Activated CD8-positive, alpha-beta memory T cell treated with anti-CD3 and anti-CD28 coated beads for 48 hours (primary cell): ENCODE measurements around the gene PAFAH2.

Experiments used
- DNase-seq, 3 experiments: peaks; one replicate each; pipeline ENCODE4 v3.0.0-alpha.2; 2020; ENCODE audit warnings: low read depth in 2 of 3, low spot score in 2 of 3

Gene PAFAH2

DNA sequence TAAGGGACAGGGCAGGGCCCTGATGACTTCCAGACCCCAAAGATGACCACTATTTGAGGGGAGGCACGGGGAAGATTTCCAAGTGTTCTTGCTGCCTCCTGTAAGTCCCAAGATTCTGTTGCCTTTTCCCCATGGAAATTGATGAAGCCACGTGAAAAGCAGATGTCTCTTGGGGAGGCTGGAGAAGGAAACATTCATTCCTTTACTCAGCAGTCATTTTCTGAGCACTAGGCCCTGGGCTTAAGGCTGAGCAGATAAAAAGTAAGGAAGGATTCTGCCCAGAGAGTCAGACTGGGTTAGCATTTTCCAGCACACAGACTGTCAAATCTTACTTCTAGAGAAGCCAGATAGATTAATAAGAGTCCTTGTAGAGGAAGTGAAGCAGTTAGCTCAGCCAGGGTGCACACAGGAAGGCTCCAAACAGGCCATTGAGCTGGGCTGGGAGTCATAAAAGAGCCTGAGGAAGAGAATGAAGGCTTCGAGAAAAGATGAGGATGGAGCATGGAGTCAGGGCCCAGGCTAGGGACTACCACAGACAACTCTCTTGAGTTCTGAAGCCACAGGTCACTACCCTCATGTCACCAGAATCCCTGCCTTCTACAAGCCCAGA is 33.9 kb upstream of the PAFAH2 start:
- no peak for DNase-seq

DNA sequence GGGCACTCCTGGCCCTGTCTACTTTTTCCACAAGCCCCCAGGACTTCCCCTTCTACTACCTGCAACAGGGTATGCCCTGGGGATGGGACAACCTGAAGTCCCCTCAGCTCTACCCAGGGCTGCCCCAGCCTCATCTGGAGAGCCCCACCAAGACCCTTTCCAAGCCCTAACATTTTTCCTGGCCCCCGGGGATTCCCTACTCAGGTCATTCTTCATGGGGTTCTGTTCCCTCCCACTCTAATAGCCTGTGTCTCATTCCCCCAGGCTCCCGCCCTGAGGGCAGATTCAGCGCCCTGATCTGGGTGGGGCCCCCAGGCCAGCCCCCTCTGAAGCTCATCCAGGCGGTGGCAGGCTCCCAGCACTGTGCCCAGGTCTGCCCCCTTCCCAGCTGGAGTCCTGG is 33.3 kb upstream of the PAFAH2 start:
- DNase-seq, result no peak

- no peak for DNase-seq
Observed at GRCh38 chr1:26029864-26030481, 32.1 kb upstream of the PAFAH2 start.

- DNase-seq, result no peak
Observed at GRCh38 chr1:26029054-26029863, 31.4 kb upstream of the PAFAH2 start.

DNA sequence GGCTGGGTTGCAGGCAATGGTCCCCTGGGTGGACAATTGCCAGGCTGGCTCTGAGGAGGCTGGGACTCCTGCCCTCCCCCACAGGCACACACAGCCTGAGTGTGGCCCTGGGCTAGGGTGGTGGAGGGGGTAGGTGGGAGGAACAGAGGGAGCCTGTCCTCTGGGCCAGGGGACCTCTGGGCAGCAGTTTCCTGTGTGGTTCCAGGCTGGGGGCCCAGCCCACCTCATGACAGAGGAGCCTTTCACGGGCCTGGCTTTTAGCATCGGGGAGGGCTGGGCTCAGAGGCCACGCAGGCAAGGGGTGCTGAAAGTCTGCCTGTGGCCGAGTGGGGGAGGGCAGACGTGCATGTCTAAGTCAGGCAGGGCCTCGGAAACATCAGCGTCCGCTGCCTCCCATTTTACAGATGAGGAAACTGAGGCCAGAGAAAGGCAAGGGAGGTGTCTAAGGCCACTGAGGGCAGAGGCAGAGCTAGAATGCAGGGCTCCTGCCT is 30.7 kb upstream of the PAFAH2 start:
- DNase-seq, result no peak

GRCh38 chr1:26027716-26028489 is 30.0 kb upstream of the PAFAH2 start:
- no peak for DNase-seq

- no peak for DNase-seq
Observed at GRCh38 chr1:26025517-26025916, 27.7 kb upstream of the PAFAH2 start.

- no peak for DNase-seq
Observed at GRCh38 chr1:26025060-26025459, 27.2 kb upstream of the PAFAH2 start.

GRCh38 chr1:26023826-26024225 is 26.0 kb upstream of the PAFAH2 start:
- DNase-seq, result no peak

DNA sequence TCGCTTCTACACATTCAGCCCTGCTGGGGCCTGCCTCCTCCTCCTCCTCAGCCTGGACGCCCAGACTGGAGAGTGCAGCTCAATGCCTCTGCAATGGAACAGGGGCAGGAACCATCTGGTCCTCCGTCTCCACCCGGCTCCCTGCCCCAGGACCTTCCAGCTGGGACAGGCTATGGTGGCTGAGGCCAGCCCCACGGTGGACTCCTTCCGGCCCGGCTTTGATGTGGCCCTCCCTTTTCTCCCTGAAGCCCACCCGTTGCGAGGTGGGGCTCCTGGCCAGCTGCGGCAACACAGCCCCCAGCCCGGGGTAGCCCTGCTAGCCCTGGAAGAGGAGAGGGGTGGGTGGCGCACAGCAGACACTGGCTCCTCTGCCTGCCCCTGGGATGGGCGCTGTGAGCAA is 25.1 kb upstream of the PAFAH2 start:
- no peak for DNase-seq

DNA sequence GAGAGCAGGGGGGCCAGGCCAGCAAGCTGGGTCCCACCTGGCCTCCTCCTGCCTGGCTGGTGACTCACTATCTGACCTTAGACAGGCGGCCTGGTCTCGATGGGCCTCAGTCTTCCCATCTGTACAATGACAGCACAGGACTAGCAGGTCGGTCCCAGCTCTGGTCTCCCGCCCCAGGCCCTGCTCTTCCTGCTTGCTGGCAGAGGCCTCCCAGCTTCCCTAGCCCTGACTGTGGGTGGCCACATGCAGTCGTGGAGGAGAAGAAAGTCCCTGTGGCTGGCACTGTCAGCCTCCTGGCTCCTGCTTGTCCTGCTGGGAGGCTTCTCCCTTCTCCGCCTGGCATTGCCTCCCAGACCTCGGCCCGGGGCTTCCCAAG is 24.5 kb upstream of the PAFAH2 start:
- no peak for DNase-seq

DNA sequence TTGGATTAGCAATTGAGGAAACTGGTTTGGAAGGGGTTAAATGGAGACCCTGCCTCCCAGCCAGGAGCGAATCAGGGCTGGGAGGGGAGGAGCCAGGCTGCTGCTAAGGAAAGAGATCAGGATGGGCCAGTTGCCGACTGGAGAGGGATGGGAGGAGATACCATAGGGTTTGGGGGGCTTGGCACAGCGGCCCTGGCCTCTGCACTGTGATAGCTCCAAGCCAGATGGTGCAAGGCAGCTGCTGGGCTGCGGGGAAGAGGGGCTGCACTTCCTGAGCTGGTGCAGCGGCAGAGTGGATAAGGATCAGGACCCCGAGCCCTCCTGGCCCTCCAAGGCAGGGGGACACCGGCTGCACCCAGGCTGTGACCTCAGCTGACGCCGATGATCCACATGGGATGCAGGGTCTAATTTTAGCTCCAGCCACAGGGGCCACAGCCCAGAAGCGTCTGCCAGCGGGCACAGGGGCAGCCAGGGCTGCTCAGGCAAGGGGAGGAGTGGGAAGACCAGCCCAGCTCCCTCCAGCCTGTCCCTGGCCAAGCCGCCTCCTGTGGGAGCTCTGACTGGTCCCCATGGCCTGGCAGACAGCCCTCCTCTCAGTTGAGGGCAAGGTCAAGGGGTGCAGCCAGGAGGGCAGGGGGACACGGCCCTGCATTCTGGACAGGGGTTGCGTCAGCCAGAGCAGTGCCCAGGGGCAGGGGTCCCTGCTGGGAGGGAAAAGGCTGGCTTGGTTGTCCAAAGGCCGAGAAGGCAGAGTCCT is 24.0 kb upstream of the PAFAH2 start, which contains the start of gene EXTL1:
Gene EXTL1, plus strand, starts transcription at position 129 of the 757 bp plus-strand sequence. CDS start 872 bp downstream, outside the sequence.
- no peak for DNase-seq

DNA sequence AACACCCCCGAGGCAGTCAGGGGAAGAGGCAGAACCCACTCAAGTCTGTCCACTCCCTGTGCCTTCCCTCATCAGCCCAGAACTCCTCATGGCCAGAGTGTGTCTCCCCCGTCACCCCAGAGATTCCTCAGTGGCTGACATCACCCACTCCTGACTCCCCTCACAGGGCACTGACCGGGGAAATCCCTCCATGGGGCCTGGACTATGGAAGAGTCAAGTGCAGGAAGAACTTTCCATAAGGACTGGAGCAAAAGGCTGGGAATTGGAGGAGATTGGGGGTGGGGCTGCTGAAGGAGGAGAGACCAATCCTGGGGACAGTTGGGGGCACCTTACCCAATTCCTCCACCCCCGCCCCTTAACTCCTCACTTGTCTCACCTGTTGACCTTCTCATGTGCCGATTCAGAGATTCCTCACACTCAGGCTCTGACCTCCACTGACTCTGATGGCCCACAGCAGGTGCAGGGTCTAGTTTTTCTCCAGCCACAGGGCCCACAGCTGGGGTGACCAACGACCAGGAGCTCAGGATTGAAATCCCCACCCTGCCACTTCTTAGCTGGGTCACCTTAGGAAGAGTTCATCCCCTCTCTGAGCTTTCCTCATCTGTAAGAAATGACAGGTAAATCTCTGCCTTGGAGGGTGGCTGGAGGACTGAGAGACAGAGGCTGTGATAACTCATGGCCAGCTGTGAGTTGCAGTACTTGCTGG is 23.2 kb upstream of the PAFAH2 start:
- no peak for DNase-seq

DNA sequence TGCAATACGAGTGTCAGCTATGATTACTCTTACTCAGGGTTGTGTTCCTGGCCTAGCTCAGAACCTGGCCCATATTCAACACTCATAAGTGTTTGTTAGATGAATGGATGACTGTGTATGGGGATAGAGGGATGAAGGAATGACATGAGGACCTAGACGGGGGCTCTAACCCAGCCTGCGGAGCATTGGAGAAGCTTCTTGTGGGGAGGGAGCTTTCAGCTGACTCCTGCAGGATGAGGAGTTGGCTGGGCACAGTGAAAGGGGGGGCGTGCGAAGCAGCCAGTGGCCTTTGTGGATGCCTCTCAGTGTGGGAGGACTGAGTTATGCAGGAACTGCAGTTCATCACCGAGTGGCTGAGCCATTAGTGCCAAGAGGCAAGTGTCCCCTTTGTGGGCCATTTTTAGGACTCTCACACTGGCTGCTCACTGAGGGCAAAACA is 22.5 kb upstream of the PAFAH2 start:
- no peak for DNase-seq

DNA sequence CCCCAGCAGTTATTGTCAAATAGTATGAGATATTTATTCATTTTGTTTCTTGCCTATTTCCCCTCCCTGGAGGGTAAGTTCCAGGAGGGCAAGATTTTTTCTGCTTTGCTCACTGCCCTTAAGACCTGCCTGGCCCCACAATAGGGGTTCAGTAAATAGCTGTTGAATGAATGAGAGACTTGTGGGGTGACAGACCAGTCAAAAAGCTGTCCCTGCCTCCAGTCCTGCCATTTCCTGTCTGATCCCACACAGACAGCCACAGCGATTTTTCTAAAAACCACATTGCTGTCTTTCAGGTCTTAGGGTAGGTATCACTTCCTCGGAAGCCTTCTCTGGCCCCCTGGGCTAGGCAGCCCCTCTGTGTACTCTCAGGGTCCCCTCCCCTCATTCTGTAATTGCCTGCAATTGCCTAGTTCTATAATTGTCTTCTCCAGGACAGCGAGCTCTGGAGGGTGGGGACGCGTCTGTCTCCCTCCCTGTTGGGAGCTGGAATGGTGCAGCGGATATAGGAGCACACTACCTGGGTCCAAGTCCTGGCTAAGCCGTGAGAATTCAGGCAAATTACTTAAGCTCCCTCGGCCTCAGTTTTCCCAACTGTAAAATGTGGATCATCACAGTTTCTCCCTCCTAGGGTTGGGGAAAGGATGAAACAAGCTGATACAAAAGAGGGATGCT is 21.9 kb upstream of the PAFAH2 start:
- DNase-seq, result no peak

GRCh38 chr1:26017606-26018005 is 19.7 kb upstream of the PAFAH2 start:
- DNase-seq, result no peak

DNA sequence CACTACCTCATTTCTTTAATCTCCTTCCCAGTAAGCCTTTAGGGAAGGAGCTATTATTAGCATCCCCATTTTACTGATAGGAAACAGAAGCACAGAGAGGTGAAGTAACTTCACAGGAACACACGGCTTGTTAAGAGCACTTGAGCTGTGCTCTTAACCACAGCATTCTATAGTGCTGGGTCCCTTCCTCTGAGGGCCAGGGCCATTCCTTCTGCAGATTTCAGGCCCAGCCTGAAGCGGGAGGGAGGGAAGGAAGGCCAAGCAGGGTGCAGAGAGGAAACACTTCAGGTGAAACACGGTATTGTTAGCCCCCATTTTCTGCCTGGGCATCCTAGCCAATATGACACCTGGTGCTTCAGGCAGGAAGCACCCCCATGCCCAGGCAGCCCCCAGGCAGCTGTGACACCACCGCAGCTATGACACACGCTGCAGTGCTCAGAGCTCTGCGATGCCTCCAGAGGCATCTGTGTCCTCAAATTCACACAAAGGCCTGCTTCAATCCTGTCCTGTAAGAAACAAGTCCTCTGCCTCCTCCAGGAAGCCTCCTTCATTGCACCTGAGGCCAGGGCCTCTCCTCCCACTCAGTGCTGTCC is 19.2 kb upstream of the PAFAH2 start:
- DNase-seq, result no peak

DNA sequence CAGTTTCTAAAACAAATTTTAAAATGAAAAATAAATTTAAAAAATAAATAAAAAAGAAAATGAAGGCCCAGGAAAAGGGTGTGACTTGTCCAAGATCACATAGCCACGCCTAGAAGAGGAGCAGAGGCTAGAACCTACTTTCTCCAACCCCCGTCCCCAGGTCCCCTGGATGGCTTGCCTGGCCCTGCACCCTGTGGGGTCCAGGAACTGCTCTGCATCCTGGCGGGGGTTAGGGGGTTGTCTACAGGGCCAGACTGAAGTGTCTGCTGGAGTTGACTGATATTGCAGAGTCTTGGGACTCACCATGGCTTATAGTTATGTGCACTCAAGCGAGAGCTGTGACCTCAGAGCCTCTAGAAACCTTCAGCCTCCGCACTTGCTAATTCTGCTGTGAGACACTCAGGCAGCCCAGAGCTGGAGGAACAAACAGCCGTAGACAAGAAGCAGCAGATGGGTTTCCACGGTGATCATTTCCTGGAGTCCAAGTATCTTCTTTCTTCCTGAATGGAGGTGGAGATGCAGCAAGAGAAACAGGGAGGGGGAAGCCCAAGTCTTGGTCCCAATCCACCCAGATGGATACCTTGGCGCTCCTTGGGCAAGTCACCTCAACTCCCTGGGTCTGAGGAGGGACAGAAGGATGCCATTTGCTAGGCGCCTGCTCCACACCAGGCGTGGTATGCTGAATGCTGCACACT is 18.5 kb upstream of the PAFAH2 start:
- no peak for DNase-seq
